ENCODE measurements around the gene MYT1. TPM values are rescaled to one million over a fixed set of nuclear protein-coding genes. Genes with fewer than 3 reads are reported as not detected.
"Not testable (repeated sequence)": the region's sequence is repeated elsewhere in the genome, so short reads cannot be mapped to it uniquely, and the experiment has no call there.

Gene MYT1
- total RNA-seq (10 to 100 TPM in 1 of 2 donors, 1 to 10 TPM in 1; 1.7 to 22.2 TPM), polyA plus RNA-seq (ENCODE audit: insufficient read depth, low read depth, low replicate concordance) (2.9 TPM)
- long read RNA-seq, donor 1 = 0 reads
- long read RNA-seq, donor 2 = 0 reads

GRCh38 chr20:64164123-64164836, at the start of gene MYT1:
Gene MYT1, plus strand, starts transcription at chr20:64164452. Its CDS starts 34,410 bp downstream, at chr20:64198862.
- Histone ChIP-seq H3K27ac (no peak within 1 kb of the TSS), H3K27me3 (no peaks in the 10 kb centered on the region), H3K4me1 (no peaks in the 10 kb centered on the region), H3K9me3 (no peaks in the 10 kb centered on the region), H3K4me3 (no peak within 1 kb of the TSS), H3K36me3 (ENCODE audit: low read depth, missing control alignments) (no peaks in the 10 kb centered on the region)
- no peak for DNase-seq
- intact Hi-C loops (cut with DNase I; ENCODE audit: low total_unique reads) = no loop called here
- whole genome bisulfite sequencing, 2 donors = 51 to 61% methylated on average over 21 of the region's 21 CpGs
- TF ChIP-seq POLR2A (IDR thresholded peaks at IDR 0.05) = no peak
- TF ChIP-seq CTCF (IDR thresholded peaks at IDR 0.05) = no peak

- intact Hi-C loops (cut with DNase I; ENCODE audit: low total_unique reads) = no loop called here
- no peak for DNase-seq
- Histone ChIP-seq H3K4me3 (no peak overlapping the region), H3K27me3 (no peaks in the 10 kb centered on the region), H3K27ac (no peak overlapping the region), H3K36me3 (ENCODE audit: low read depth, missing control alignments) (no peaks in the 10 kb centered on the region), H3K9me3 (no peaks in the 10 kb centered on the region), H3K4me1 (no peaks in the 10 kb centered on the region)
- no peak for TF ChIP-seq CTCF (IDR thresholded peaks at IDR 0.05)
- no peak for TF ChIP-seq POLR2A (IDR thresholded peaks at IDR 0.05)
- 79 to 81% methylated on average over 6 to 14 of the region's 14 CpGs for WGBS, 2 donors
Measured at GRCh38 chr20:64115171-64115911, 48.9 kb upstream of the MYT1 start.

- H3K27ac ChIP-seq = no peak overlapping the region
- TF ChIP-seq CTCF (IDR thresholded peaks at IDR 0.05) (no peak), POLR2A (IDR thresholded peaks at IDR 0.05) (no peak)
- no peaks in the 10 kb centered on the region for H3K36me3 ChIP-seq (ENCODE audit: low read depth, missing control alignments)
- H3K4me3 ChIP-seq = no peak overlapping the region
- H3K9me3 ChIP-seq = no peaks in the 10 kb centered on the region
- H3K27me3 ChIP-seq = no peaks in the 10 kb centered on the region
- no peaks in the 10 kb centered on the region for H3K4me1 ChIP-seq
- DNase-seq = peak; percentile 10
- intact Hi-C loops (cut with DNase I; ENCODE audit: low total_unique reads) = no loop called here
- WGBS, 2 donors = 87 to 89% methylated on average over 17 to 21 of the region's 21 CpGs
Measured at GRCh38 chr20:64116016-64116415, 48.2 kb upstream of the MYT1 start.

GRCh38 chr20:64116541-64117431, 47.5 kb upstream of the MYT1 start:
- 87% methylated on average over 15 to 17 of the region's 17 CpGs for WGBS, 2 donors

GRCh38 chr20:64117432-64117777, 46.8 kb upstream of the MYT1 start:
- WGBS, 2 donors = 80% methylated on average over 6 of the region's 6 CpGs; no CpG with 5 or more reads in 1 of the 2 donors
- DNase-seq; H3K4me3 ChIP-seq; H3K27ac ChIP-seq; H3K4me1 ChIP-seq; H3K9me3 ChIP-seq; H3K36me3 ChIP-seq (ENCODE audit: low read depth, missing control alignments); H3K27me3 ChIP-seq; intact Hi-C loops (cut with DNase I; ENCODE audit: low total_unique reads): not testable (repeated sequence)

More at GRCh38 chr20:64116541-64117431, 47.5 kb upstream of the MYT1 start:
- H3K27me3 ChIP-seq = no peaks in the 10 kb centered on the region
- intact Hi-C loops (cut with DNase I; ENCODE audit: low total_unique reads) = no loop called here
- peak; percentile 12 for DNase-seq
- TF ChIP-seq CTCF (IDR thresholded peaks at IDR 0.05) (no peak), POLR2A (IDR thresholded peaks at IDR 0.05) (no peak)
- H3K9me3 ChIP-seq = no peaks in the 10 kb centered on the region
- H3K4me3 ChIP-seq = no peak overlapping the region
- H3K36me3 ChIP-seq (ENCODE audit: low read depth, missing control alignments) = no peaks in the 10 kb centered on the region
- no peaks in the 10 kb centered on the region for H3K4me1 ChIP-seq
- no peak overlapping the region for H3K27ac ChIP-seq
